Upper lobe of right lung (tissue), 1 donor: ENCODE data around the gene RETN. TPM values are rescaled to one million over a fixed set of nuclear protein-coding genes. Genes with fewer than 3 reads are reported as not detected.

ENCODE experiments used
- ATAC-seq: fragments of 200-7000 bp; cut with Tn5 transposase; one replicate; pipeline ENCODE4 v1.9.1; 2020; ENCODE audit warnings: mild to moderate bottlenecking, moderate library complexity
- DNase-seq: peaks from one replicate; pipeline ENCODE4 v3.0.0-alpha.2; 2020
- H3K27ac ChIP-seq: fragments of 200-600 bp; one replicate; pipeline ENCODE4 v1.8.0; 2022
- H3K27me3 ChIP-seq: fragments of 200-600 bp; one replicate; pipeline ENCODE4 v1.8.0; 2022; ENCODE audit warnings: mild to moderate bottlenecking
- H3K36me3 ChIP-seq: fragments of 200-600 bp; one replicate; pipeline ENCODE4 v1.8.0; 2022
- H3K4me1 ChIP-seq: fragments of 200-600 bp; one replicate; pipeline ENCODE4 v1.8.0; 2022
- H3K4me3 ChIP-seq: fragments of 200-600 bp; one replicate; pipeline ENCODE4 v1.8.0; 2022; ENCODE audit warnings: mild to moderate bottlenecking
- H3K9me3 ChIP-seq: fragments of 200-600 bp; one replicate; pipeline ENCODE4 v1.8.0; 2022
- CTCF ChIP-seq: fragments of 200-600 bp; IDR thresholded peaks from one replicate; pipeline ENCODE4 v1.8.0; 2022; ENCODE audit warnings: antibody characterized with exemption
- intact Hi-C: fragments of 100-400 bp; cut with DNase I; formaldehyde crosslinking; loops from one replicate; pipeline ENCODE4 v1.11.0; 2022
- total RNA-seq: library from RNA; stranded (reverse); fragmentation: NEBNext Ultra II Directional; extraction: Animal tissue kit (Norgen Biotek cat#: 25700); gene quantifications from one replicate; pipeline ENCODE4 v1.2.1, GENCODE V29; 2021
- donor health status: DM: no; HTN: yes; CAD: no; lungs with severe emphysema.

Gene RETN
- total RNA-seq, 1 donor from 2014 or later, result 12.5 TPM

- intact Hi-C loops, result loop anchor here (10.0 kb wide), 1 partner anchor 119 kb away; no protein-coding TSS in a partner anchor
- DNase-seq, result no peak
- no peak for TF ChIP-seq CTCF
Measured at GRCh38 chr19:7685546-7686445, 16.9 kb downstream of the RETN start.

GRCh38 chr19:7687177-7687576, 18.3 kb downstream of the RETN start:
- Histone ChIP-seq H3K27ac (no peak overlapping the region), H3K9me3 (no peaks in the 10 kb centered on the region), H3K4me3 (no peak overlapping the region), H3K4me1 (no peaks in the 10 kb centered on the region), H3K27me3 (no peaks in the 10 kb centered on the region), H3K36me3 (peaks cover 25% of the 10 kb centered on the region)
- ATAC-seq (no peak), DNase-seq (no peak)
- no peak for TF ChIP-seq CTCF
- intact Hi-C loops, result loop anchor here (10.0 kb wide), 1 partner anchor 118 kb away; no protein-coding TSS in a partner anchor

More at GRCh38 chr19:7685546-7686445, 16.9 kb downstream of the RETN start:
- Histone ChIP-seq H3K27ac (no peak overlapping the region), H3K9me3 (no peaks in the 10 kb centered on the region), H3K4me1 (no peaks in the 10 kb centered on the region), H3K36me3 (peaks cover 25% of the 10 kb centered on the region), H3K27me3 (no peaks in the 10 kb centered on the region), H3K4me3 (no peak overlapping the region)
- ATAC-seq, result no peak

- Histone ChIP-seq H3K36me3 (peaks cover 9% of the 10 kb centered on the region), H3K27me3 (no peaks in the 10 kb centered on the region), H3K4me1 (no peaks in the 10 kb centered on the region), H3K9me3 (no peaks in the 10 kb centered on the region), H3K4me3 (no peak overlapping the region), H3K27ac (no peak overlapping the region)
- DNase-seq, result no peak
- intact Hi-C loops, result loop anchor here (10.0 kb wide), 1 partner anchor 116 kb away; no protein-coding TSS in a partner anchor
- TF ChIP-seq CTCF, result no peak
- ATAC-seq, result peak; percentile 28
Measured at GRCh38 chr19:7689165-7689564, 20.3 kb downstream of the RETN start.

- no peak for TF ChIP-seq CTCF
Measured at GRCh38 chr19:7690779-7691258, 22.0 kb downstream of the RETN start.

GRCh38 chr19:7691497-7691896, 22.6 kb downstream of the RETN start:
- no peak for ATAC-seq
- Histone ChIP-seq H3K27me3 (peaks cover 3% of the 10 kb centered on the region), H3K4me3 (no peak overlapping the region), H3K4me1 (no peaks in the 10 kb centered on the region), H3K9me3 (no peaks in the 10 kb centered on the region), H3K27ac (no peak overlapping the region), H3K36me3 (no peaks in the 10 kb centered on the region)
- intact Hi-C loops, result no loop called here
- no peak for DNase-seq
- no peak for TF ChIP-seq CTCF

More at GRCh38 chr19:7690779-7691258, 22.0 kb downstream of the RETN start:
- no peak overlapping the region for H3K27ac ChIP-seq
- DNase-seq, result no peak
- H3K9me3 ChIP-seq, result no peaks in the 10 kb centered on the region
- ATAC-seq, result no peak
- H3K36me3 ChIP-seq, result no peaks in the 10 kb centered on the region
- no peaks in the 10 kb centered on the region for H3K4me1 ChIP-seq
- H3K4me3 ChIP-seq, result no peak overlapping the region
- intact Hi-C loops, result no loop called here
- H3K27me3 ChIP-seq, result no peaks in the 10 kb centered on the region
